B cell (primary cell): ENCODE data around the gene EEFSEC. TPM values are rescaled to one million over a fixed set of nuclear protein-coding genes. Genes with fewer than 3 reads are reported as not detected.

Source experiments
- ATAC-seq: fragments of 200-7000 bp; cut with Tn5 transposase; one replicate; pipeline ENCODE4 v1.10.0; 2021; ENCODE audit warnings: low read depth, mild to moderate bottlenecking, moderate number of reproducible peaks, moderate library complexity
- CTCF ChIA-PET: fragments of 350-600 bp; sonication (Branson Sonifier 250); formaldehyde crosslinking; loops from one replicate; lab custom pipeline; 2021; ENCODE audit warnings: antibody characterized with exemption, inconsistent platforms; lab: Charles Lee
- POLR2A ChIA-PET: fragments of 350-600 bp; sonication (Branson Sonifier 250); formaldehyde crosslinking; loops from one replicate; lab custom pipeline; 2021; ENCODE audit warnings: antibody characterized with exemption; lab: Charles Lee
- DNase-seq: peaks from one replicate; pipeline ENCODE4 v3.0.0; 2013
- H2AFZ ChIP-seq: 2 replicates; pipeline ENCODE4 v1.6.1; 2012; ENCODE audit warnings: mild to moderate bottlenecking, low read depth, low read length; ENCODE audit not compliant: insufficient read depth, poor library complexity, severe bottlenecking
- H3K27ac ChIP-seq, 2 donors: 1 replicate in 1 of 2; 2 replicates in 1 of 2; pipeline ENCODE4 v1.5.1; 2012 to 2013; ENCODE audit warnings: low read length in 2 of 2, mild to moderate bottlenecking in 2 of 2, moderate library complexity in 1 of 2
- H3K27me3 ChIP-seq, 4 experiments: fragments of 200-600 bp in 1 of 4; sonication (generic) in 1 of 4; replicated peaks in 1 of 4; 1 replicate in 2 of 4; 2 replicates in 2 of 4; pipeline versions ENCODE4 v1.6.1 to v1.7.0; 2013 to 2016; ENCODE audit warnings: low read length in 3 of 4, mild to moderate bottlenecking in 2 of 4, mixed read lengths in 1 of 4, moderate library complexity in 1 of 4; ENCODE audit not compliant: insufficient read depth in 4 of 4, control insufficient read depth in 3 of 4; ENCODE audit errors: control extremely low read depth in 1 of 4
- H3K36me3 ChIP-seq, 2 experiments: replicated peaks in 1 of 2; 1 replicate in 1 of 2; 2 replicates in 1 of 2; pipeline versions ENCODE4 v1.6.1 to v1.7.1; 2013; ENCODE audit warnings: low read length in 1 of 2; ENCODE audit not compliant: insufficient read depth in 2 of 2, control insufficient read depth in 1 of 2; ENCODE audit errors: control extremely low read depth in 1 of 2, extremely low read depth in 1 of 2
- H3K4me1 ChIP-seq, 2 donors: fragments of 200-600 bp in 1 of 2; sonication (generic) in 1 of 2; 1 replicate in 1 of 2; 2 replicates in 1 of 2; pipeline versions ENCODE4 v1.5.1 to v1.6.1; 2013 to 2017; ENCODE audit warnings: low read length in 2 of 2; ENCODE audit not compliant: control insufficient read depth in 2 of 2, insufficient read depth in 2 of 2
- H3K4me2 ChIP-seq: replicated peaks from 2 replicates; pipeline ENCODE3; 2012; ENCODE audit warnings: mild to moderate bottlenecking, low read depth, low read length; ENCODE audit not compliant: poor library complexity, severe bottlenecking
- H3K4me3 ChIP-seq, 5 experiments: fragments of 200-600 bp in 1 of 5; sonication (generic) in 1 of 5; 1 replicate in 3 of 5; 2 replicates in 2 of 5; pipeline versions ENCODE4 v1.5.1 to v1.7.0; 2011 to 2016; ENCODE audit warnings: low read length in 4 of 5, mild to moderate bottlenecking in 4 of 5, low read depth in 2 of 5, control low read depth in 1 of 5, moderate library complexity in 1 of 5; ENCODE audit not compliant: insufficient read depth in 1 of 5; ENCODE audit errors: control extremely low read depth in 1 of 5, extremely low read depth in 1 of 5
- H3K79me2 ChIP-seq: fragments of 200-600 bp; sonication (generic); one replicate; pipeline ENCODE4 v1.6.0; 2016; ENCODE audit warnings: low read length; ENCODE audit not compliant: control insufficient read depth, insufficient read depth
- H3K9ac ChIP-seq: fragments of 200-600 bp; sonication (generic); 2 replicates; pipeline ENCODE4 v1.6.1; 2017; ENCODE audit warnings: mild to moderate bottlenecking, low read length, moderate library complexity
- H3K9me3 ChIP-seq, 3 donors: one replicate each; pipeline versions ENCODE4 v1.6.1 to v1.7.1; 2013; ENCODE audit warnings: low read length in 2 of 3; ENCODE audit not compliant: control insufficient read depth in 2 of 3, insufficient read depth in 1 of 3; ENCODE audit errors: control extremely low read depth in 1 of 3
- H4K20me1 ChIP-seq: 2 replicates; pipeline ENCODE4 v1.6.0; 2012; ENCODE audit warnings: mild to moderate bottlenecking, low read length; ENCODE audit not compliant: insufficient read depth, control insufficient read depth, poor library complexity, severe bottlenecking
- H3K27ac Mint-ChIP-seq: one replicate; pipeline ENCODE4 v1.8.0; 2021; ENCODE audit warnings: mixed read lengths
- H3K27me3 Mint-ChIP-seq: one replicate; pipeline ENCODE4 v1.8.0; 2021; ENCODE audit warnings: mixed read lengths
- H3K4me1 Mint-ChIP-seq: one replicate; pipeline ENCODE4 v1.8.0; 2021; ENCODE audit warnings: mixed read lengths
- H3K4me3 Mint-ChIP-seq: one replicate; pipeline ENCODE4 v1.8.0; 2021; ENCODE audit warnings: mixed read lengths
- H3K9me3 Mint-ChIP-seq: one replicate; pipeline ENCODE4 v1.8.0; 2022; ENCODE audit warnings: mixed read lengths; ENCODE audit not compliant: insufficient read depth
- CTCF ChIP-seq: fragments of 200-600 bp; IDR thresholded peaks from one replicate; pipeline ENCODE4 v1.8.0; 2022; ENCODE audit warnings: antibody characterized with exemption, mild to moderate bottlenecking
- EZH2 ChIP-seq: IDR thresholded peaks from 2 replicates; pipeline ENCODE4 v1.6.1; 2012; ENCODE audit warnings: borderline replicate concordance, low read depth, mild to moderate bottlenecking, moderate library complexity, low read length; ENCODE audit not compliant: insufficient read depth, poor library complexity, severe bottlenecking
- WGBS: methylation state at CpG from one replicate; pipeline ENCODE4 v1.1.5; 2013; ENCODE audit warnings: missing lambda C conversion rate; ENCODE audit not compliant: insufficient coverage; 5-methylcytosine and 5-hydroxymethylcytosine counted together
- intact Hi-C: fragments of 100-400 bp; cut with micrococcal nuclease; formaldehyde crosslinking; loops from one replicate; pipeline ENCODE4 v1.10.0; 2022
- polyA plus RNA-seq: library from polyadenylated mRNA; depleted of rRNA; stranded (reverse); fragments of >200 nt; gene quantifications from 2 replicates; pipeline ENCODE4 v1.2.3, GENCODE V29; 2012
- total RNA-seq, 2 donors: library from RNA; stranded (reverse); fragments of 120-200 nt in 1 of 2; gene quantifications; 1 replicate in 1 of 2; 2 replicates in 1 of 2; pipeline versions ENCODE4 v1.2.3 to v1.2.4, GENCODE V29; 2013 to 2022

Gene EEFSEC
- total and polyA plus RNA-seq, 2 donors (not counting 1 experiment from before 2014, with no cell fraction given): 17.9 to 18.4 TPM

GRCh38 chr3:128195802-128196201 lies 42.5 kb downstream of the EEFSEC start:
- DNase-seq (no peak), ATAC-seq (no peak)
- H3K4me3 ChIP-seq: no peak overlapping the region
- Mint-ChIP-seq H3K27ac (no peak overlapping the region), H3K4me3 (no peak overlapping the region), H3K27me3 (no peaks in the 10 kb centered on the region), H3K4me1 (peaks cover 4% of the 10 kb centered on the region), H3K9me3 (no peaks in the 10 kb centered on the region)
- no peak overlapping the region for H3K4me2 ChIP-seq
- no peak overlapping the region for H3K9ac ChIP-seq
- H3K36me3 ChIP-seq: peaks cover 3 to 7% of the 10 kb centered on the region in 2 experiments
- no peaks in the 10 kb centered on the region for H3K27me3 ChIP-seq
- no peak overlapping the region for H2AFZ ChIP-seq
- WGBS: 93% methylated on average over 3 of the region's 6 CpGs
- H3K27ac ChIP-seq: no peak overlapping the region
- POLR2A ChIA-PET: no interaction called here
- H3K4me1 ChIP-seq: no peaks in the 10 kb centered on the region
- intact Hi-C loops: no loop called here
- TF ChIP-seq EZH2: no peak
- TF ChIP-seq CTCF: no peak
- CTCF ChIA-PET: no interaction called here
- H3K9me3 ChIP-seq: no peaks in the 10 kb centered on the region
- no peaks in the 10 kb centered on the region for H4K20me1 ChIP-seq
- H3K79me2 ChIP-seq: peaks cover 19% of the 10 kb centered on the region

DNA sequence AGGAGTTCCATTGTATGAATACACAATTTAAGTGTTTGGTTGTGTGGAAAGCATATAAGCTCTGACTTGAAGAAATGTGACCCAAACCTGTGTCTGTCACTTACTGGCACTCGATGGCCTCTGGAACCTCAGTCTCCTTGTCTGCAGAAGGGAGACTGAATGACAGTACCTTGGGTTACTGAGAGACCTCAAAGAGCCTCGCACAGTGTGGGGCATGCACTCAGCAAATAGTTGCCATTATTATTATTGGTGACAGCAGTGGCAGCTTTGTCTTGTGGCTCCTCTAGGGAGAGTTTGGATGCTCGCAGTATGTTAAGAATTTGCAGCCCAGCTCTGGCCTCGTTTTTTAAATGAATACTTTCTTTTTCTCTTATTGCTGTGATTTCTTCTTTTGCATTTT lies 43.4 kb downstream of the EEFSEC start:
- TF ChIP-seq EZH2: no peak
- no peak for TF ChIP-seq CTCF
- H3K4me2 ChIP-seq: no peak overlapping the region
- no peak overlapping the region for H3K4me3 ChIP-seq
- ATAC-seq (no peak), DNase-seq (no peak)
- peaks cover 3 to 7% of the 10 kb centered on the region in 2 experiments for H3K36me3 ChIP-seq
- no peak overlapping the region for H3K27ac ChIP-seq
- no peak overlapping the region for H3K27ac Mint-ChIP-seq
- no peaks in the 10 kb centered on the region for H3K4me1 ChIP-seq
- no peaks in the 10 kb centered on the region for H3K27me3 ChIP-seq
- H3K4me3 Mint-ChIP-seq: no peak overlapping the region
- H3K9me3 ChIP-seq: no peaks in the 10 kb centered on the region
- H3K9ac ChIP-seq: no peak overlapping the region
- H4K20me1 ChIP-seq: no peaks in the 10 kb centered on the region
- POLR2A ChIA-PET: no interaction called here
- CTCF ChIA-PET: no interaction called here
- no peak overlapping the region for H2AFZ ChIP-seq
- peaks cover 19% of the 10 kb centered on the region for H3K79me2 ChIP-seq
- H3K27me3 Mint-ChIP-seq: no peaks in the 10 kb centered on the region
- H3K9me3 Mint-ChIP-seq: no peaks in the 10 kb centered on the region
- WGBS: 95% methylated on average over 2 of the region's 4 CpGs
- intact Hi-C loops: no loop called here
- peaks cover 4% of the 10 kb centered on the region for H3K4me1 Mint-ChIP-seq
